Lower lobe of right lung (tissue), 2 donors: ENCODE measurements around the gene NPY5R. TPM values are rescaled to one million over a fixed set of nuclear protein-coding genes. Genes with fewer than 3 reads are reported as not detected.

ENCODE experiments used
- ATAC-seq, 2 donors: fragments of 200-7000 bp; cut with Tn5 transposase; one replicate each; pipeline ENCODE4 v1.9.1; 2020 to 2022; ENCODE audit warnings: mild to moderate bottlenecking in 2 of 2, moderate library complexity in 2 of 2
- DNase-seq: peaks from one replicate; pipeline ENCODE4 v3.0.0-alpha.2; 2020
- H3K27ac ChIP-seq: fragments of 200-600 bp; one replicate; pipeline ENCODE4 v1.8.0; 2022
- H3K27me3 ChIP-seq: fragments of 200-600 bp; one replicate; pipeline ENCODE4 v1.8.0; 2022; ENCODE audit warnings: low read depth
- H3K36me3 ChIP-seq: fragments of 200-600 bp; one replicate; pipeline ENCODE4 v1.8.0; 2022; ENCODE audit warnings: mild to moderate bottlenecking
- H3K4me1 ChIP-seq: fragments of 200-600 bp; one replicate; pipeline ENCODE4 v1.8.0; 2022
- H3K4me3 ChIP-seq: fragments of 200-600 bp; one replicate; pipeline ENCODE4 v1.8.0; 2022; ENCODE audit warnings: mild to moderate bottlenecking
- H3K9me3 ChIP-seq: fragments of 200-600 bp; one replicate; pipeline ENCODE4 v1.8.0; 2022
- CTCF ChIP-seq: fragments of 200-600 bp; IDR thresholded peaks from one replicate; pipeline ENCODE4 v1.8.0; 2022; ENCODE audit warnings: antibody characterized with exemption, mild to moderate bottlenecking
- intact Hi-C: fragments of 100-400 bp; cut with DNase I; formaldehyde crosslinking; loops from one replicate; pipeline ENCODE4 v1.11.0; 2022
- total RNA-seq: library from RNA; stranded (reverse); fragmentation: NEBNext Ultra II Directional; extraction: Animal tissue kit (Norgen Biotek cat#: 25700); gene quantifications from one replicate; pipeline ENCODE4 v1.2.1, GENCODE V29; 2021
- donor health status: DM: no; HTN: yes; CAD: no; lungs with severe emphysema.

Gene NPY5R
- total RNA-seq, 1 donor from 2014 or later, result not detected

- Histone ChIP-seq H3K4me3 (no peak overlapping the region), H3K4me1 (no peaks in the 10 kb centered on the region), H3K27ac (no peak overlapping the region), H3K27me3 (no peaks in the 10 kb centered on the region), H3K36me3 (no peaks in the 10 kb centered on the region), H3K9me3 (no peaks in the 10 kb centered on the region)
- TF ChIP-seq CTCF, result no peak
- ATAC-seq, result peak in 1 of 2 donors; percentile 43
- DNase-seq, result no peak
- intact Hi-C loops, result no loop called here
Observed at GRCh38 chr4:163372029-163372428, 28.3 kb downstream of the NPY5R start.

- H3K27ac ChIP-seq, result no peak overlapping the region
- no peaks in the 10 kb centered on the region for H3K36me3 ChIP-seq
- no peaks in the 10 kb centered on the region for H3K4me1 ChIP-seq
- no peaks in the 10 kb centered on the region for H3K9me3 ChIP-seq
- no peak for TF ChIP-seq CTCF
- no peak for DNase-seq
- no peak for ATAC-seq
- no peak overlapping the region for H3K4me3 ChIP-seq
- H3K27me3 ChIP-seq, result no peaks in the 10 kb centered on the region
- intact Hi-C loops, result no loop called here
Observed at GRCh38 chr4:163378661-163379060, 35.0 kb downstream of the NPY5R start.

GRCh38 chr4:163380703-163381102 lies 37.0 kb downstream of the NPY5R start:
- H3K4me3 ChIP-seq, result no peak overlapping the region
- ATAC-seq, result peak in 1 of 2 donors; percentile 49
- no peaks in the 10 kb centered on the region for H3K9me3 ChIP-seq
- no peaks in the 10 kb centered on the region for H3K36me3 ChIP-seq
- DNase-seq, result no peak
- H3K27me3 ChIP-seq, result no peaks in the 10 kb centered on the region
- no peaks in the 10 kb centered on the region for H3K4me1 ChIP-seq
- H3K27ac ChIP-seq, result no peak overlapping the region
- intact Hi-C loops, result no loop called here
- TF ChIP-seq CTCF, result no peak

GRCh38 chr4:163382178-163382869 lies 38.6 kb downstream of the NPY5R start:
- no peak for DNase-seq
- no peak for ATAC-seq
- Histone ChIP-seq H3K36me3 (no peaks in the 10 kb centered on the region), H3K27me3 (no peaks in the 10 kb centered on the region), H3K27ac (no peak overlapping the region), H3K4me1 (no peaks in the 10 kb centered on the region), H3K4me3 (no peak overlapping the region), H3K9me3 (no peaks in the 10 kb centered on the region)
- intact Hi-C loops, result no loop called here
- no peak for TF ChIP-seq CTCF

GRCh38 chr4:163384434-163384833 lies 40.7 kb downstream of the NPY5R start:
- no peak overlapping the region for H3K4me3 ChIP-seq
- no peaks in the 10 kb centered on the region for H3K4me1 ChIP-seq
- intact Hi-C loops, result no loop called here
- H3K27me3 ChIP-seq, result no peaks in the 10 kb centered on the region
- DNase-seq, result no peak
- no peaks in the 10 kb centered on the region for H3K36me3 ChIP-seq
- H3K9me3 ChIP-seq, result no peaks in the 10 kb centered on the region
- no peak for TF ChIP-seq CTCF
- no peak for ATAC-seq
- H3K27ac ChIP-seq, result no peak overlapping the region
